ENCODE measurements around the gene SGPP2.

The SGPP2 gene

DNA sequence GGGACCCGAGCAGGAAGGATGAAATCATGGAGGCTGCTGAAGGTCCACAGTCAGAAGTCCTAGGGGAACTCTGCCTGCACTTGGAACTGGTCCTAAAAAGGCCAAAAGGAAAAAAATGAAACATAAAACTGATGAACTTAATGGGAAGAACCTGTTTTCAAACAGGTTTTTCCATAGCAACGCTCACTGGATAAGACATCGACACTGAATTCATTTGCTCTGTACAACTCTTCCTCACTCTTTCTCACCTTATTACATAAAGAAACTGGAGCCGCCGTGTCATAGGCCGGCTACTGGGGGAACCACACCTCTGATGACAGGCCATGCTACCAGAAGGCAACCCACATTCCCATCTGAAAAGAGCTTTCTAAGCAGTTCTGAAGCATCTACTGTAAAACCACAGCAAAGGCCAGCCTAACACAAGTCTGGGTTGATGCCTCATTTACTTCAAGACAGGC, 147.9 kb downstream of the SGPP2 start:
- ChIA-PET CTCF (interaction anchor here (0.6 to 2.1 kb wide), 2 partner anchors 10 to 11 kb away, joined by 3 to 16 read pairs; no protein-coding TSS in a partner anchor), POLR2A (no interaction called here)
- peaks cover 4% of the 10 kb centered on the region; the same call in 1 of the 2 replicates for H3K4me1 ChIP-seq (ENCODE audit: control insufficient read depth, insufficient read depth, low read length)
- H3K4me3 ChIP-seq (ENCODE audit: low read depth, low read length): no peak overlapping the region
- no peaks in the 10 kb centered on the region for H3K9me3 ChIP-seq (ENCODE audit: control insufficient read depth, insufficient read depth, low read depth, low read length)
- peaks cover 0 to 48% of the 10 kb centered on the region in 2 experiments; a peak in 2 of 3 replicates for H3K36me3 ChIP-seq (ENCODE audit: control insufficient read depth in 2 of 2, insufficient read depth in 1 of 2, low read length in 2 of 2)
- TF ChIP-seq ZNF621 (tag by site-specific recombination; IDR thresholded peaks at IDR 0.05) (no peak), ZSCAN16 (tag by site-specific recombination; IDR thresholded peaks at IDR 0.05) (no peak), ZNF561 (tag by site-specific recombination; IDR thresholded peaks at IDR 0.05; ENCODE audit: borderline replicate concordance) (no peak), ZNF664 (tag by site-specific recombination; IDR thresholded peaks at IDR 0.05) (no peak), ZNF501 (tag by site-specific recombination; IDR thresholded peaks at IDR 0.05) (no peak), ZNF623 (tag by site-specific recombination; IDR thresholded peaks at IDR 0.05) (no peak), ZSCAN30 (tag by site-specific recombination; IDR thresholded peaks at IDR 0.05) (no peak), ZNF423 (tag by site-specific recombination; IDR thresholded peaks at IDR 0.05) (no peak), REST (tag by site-specific recombination; IDR thresholded peaks at IDR 0.05) (no peak), ZIC2 (tag by site-specific recombination; IDR thresholded peaks at IDR 0.05) (no peak), ZFP41 (tag by site-specific recombination; IDR thresholded peaks at IDR 0.05; ENCODE audit: borderline replicate concordance) (no peak), ZNF10 (tag by site-specific recombination; IDR thresholded peaks at IDR 0.05) (no peak), ZNF792 (tag by site-specific recombination; IDR thresholded peaks at IDR 0.05) (no peak), ZNF692 (tag by site-specific recombination; IDR thresholded peaks at IDR 0.05) (no peak), WT1 (tag by site-specific recombination; IDR thresholded peaks at IDR 0.05) (no peak), ZNF530 (tag by site-specific recombination; IDR thresholded peaks at IDR 0.05; ENCODE audit: low read depth) (no peak)
- TF ChIP-seq, protein P1, sequence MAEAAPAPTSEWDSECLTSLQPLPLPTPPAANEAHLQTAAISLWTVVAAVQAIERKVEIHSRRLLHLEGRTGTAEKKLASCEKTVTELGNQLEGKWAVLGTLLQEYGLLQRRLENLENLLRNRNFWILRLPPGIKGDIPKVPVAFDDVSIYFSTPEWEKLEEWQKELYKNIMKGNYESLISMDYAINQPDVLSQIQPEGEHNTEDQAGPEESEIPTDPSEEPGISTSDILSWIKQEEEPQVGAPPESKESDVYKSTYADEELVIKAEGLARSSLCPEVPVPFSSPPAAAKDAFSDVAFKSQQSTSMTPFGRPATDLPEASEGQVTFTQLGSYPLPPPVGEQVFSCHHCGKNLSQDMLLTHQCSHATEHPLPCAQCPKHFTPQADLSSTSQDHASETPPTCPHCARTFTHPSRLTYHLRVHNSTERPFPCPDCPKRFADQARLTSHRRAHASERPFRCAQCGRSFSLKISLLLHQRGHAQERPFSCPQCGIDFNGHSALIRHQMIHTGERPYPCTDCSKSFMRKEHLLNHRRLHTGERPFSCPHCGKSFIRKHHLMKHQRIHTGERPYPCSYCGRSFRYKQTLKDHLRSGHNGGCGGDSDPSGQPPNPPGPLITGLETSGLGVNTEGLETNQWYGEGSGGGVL (tag by site-specific recombination; IDR thresholded peaks at IDR 0.05): no peak
- TF ChIP-seq, protein P2, sequence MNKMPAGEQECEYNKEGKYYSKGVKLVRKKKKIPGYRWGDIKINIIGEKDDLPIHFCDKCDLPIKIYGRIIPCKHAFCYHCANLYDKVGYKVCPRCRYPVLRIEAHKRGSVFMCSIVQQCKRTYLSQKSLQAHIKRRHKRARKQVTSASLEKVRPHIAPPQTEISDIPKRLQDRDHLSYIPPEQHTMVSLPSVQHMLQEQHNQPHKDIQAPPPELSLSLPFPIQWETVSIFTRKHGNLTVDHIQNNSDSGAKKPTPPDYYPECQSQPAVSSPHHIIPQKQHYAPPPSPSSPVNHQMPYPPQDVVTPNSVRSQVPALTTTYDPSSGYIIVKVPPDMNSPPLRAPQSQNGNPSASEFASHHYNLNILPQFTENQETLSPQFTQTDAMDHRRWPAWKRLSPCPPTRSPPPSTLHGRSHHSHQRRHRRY (tag by site-specific recombination; IDR thresholded peaks at IDR 0.05): no peak
- no peak overlapping the region for H3K27ac ChIP-seq (ENCODE audit: extremely low read depth, low read depth, low read length)

DNA sequence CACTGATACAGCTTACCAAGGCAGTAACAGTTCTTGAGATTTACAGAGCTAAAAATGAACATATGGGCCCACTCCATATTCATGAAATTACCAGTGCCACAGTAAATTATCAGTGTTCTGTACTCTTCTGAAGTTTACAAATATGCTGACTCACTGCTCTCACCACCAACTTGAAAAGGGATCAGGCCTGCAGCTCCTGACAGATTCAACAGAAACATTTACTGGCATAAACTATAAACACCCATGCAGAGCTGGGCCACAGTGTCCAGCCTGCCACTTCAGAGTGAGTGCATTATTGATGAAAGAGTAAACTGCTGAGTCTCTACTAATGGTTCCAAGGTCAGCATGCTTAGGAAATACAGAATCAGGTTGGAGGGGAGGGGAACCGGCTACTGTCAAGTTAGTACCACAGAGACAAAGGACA, 148.4 kb downstream of the SGPP2 start:
- TF ChIP-seq ZNF335 (tag by site-specific recombination; conservative IDR thresholded peaks at IDR 0.05): 0 out of 2 replicates have a peak, but pooled peaks have one; percentile 14
- TF ChIP-seq ZNF677 (tag by site-specific recombination; IDR thresholded peaks at IDR 0.05): no peak
- CTCF ChIA-PET: interaction anchor here (0.6 kb wide), 1 partner anchor 11 kb away, joined by 3 read pairs; no protein-coding TSS in a partner anchor
- Histone ChIP-seq H3K27ac (ENCODE audit: extremely low read depth, low read depth, low read length) (no peak overlapping the region), H3K4me3 (ENCODE audit: low read depth, low read length) (no peak overlapping the region), H3K9me3 (ENCODE audit: control insufficient read depth, insufficient read depth, low read depth, low read length) (no peaks in the 10 kb centered on the region), H3K36me3 (ENCODE audit: control insufficient read depth in 2 of 2, insufficient read depth in 1 of 2, low read length in 2 of 2) (peaks cover 0 to 43% of the 10 kb centered on the region in 2 experiments; a peak in 2 of 3 replicates), H3K4me1 (ENCODE audit: control insufficient read depth, insufficient read depth, low read length) (peaks cover 4% of the 10 kb centered on the region; the same call in 1 of the 2 replicates)
- POLR2A ChIA-PET: no interaction called here
